Colonic mucosa (tissue), 4 donors: ENCODE results near the gene SH3BP4. TPM values are rescaled to one million over a fixed set of nuclear protein-coding genes. Genes with fewer than 3 reads are reported as not detected.
A peak's percentile ranks its signal among the peaks of the same experiment; 100 is the strongest.

Experiments
- DNase-seq: peaks from one replicate; pipeline ENCODE4 v3.0.0-alpha.2; 2020
- H3K27ac ChIP-seq: fragments of 200-600 bp; one replicate; pipeline ENCODE4 v1.8.0; 2021
- H3K27me3 ChIP-seq: fragments of 200-600 bp; one replicate; pipeline ENCODE4 v1.8.0; 2021
- H3K36me3 ChIP-seq: fragments of 200-600 bp; one replicate; pipeline ENCODE4 v1.8.0; 2021
- H3K4me1 ChIP-seq: fragments of 200-600 bp; one replicate; pipeline ENCODE4 v1.8.0; 2021; ENCODE audit warnings: mild to moderate bottlenecking
- H3K4me3 ChIP-seq: fragments of 200-600 bp; one replicate; pipeline ENCODE4 v1.8.0; 2021
- H3K9ac ChIP-seq, 2 donors: one replicate each; pipeline ENCODE4 v1.7.0; 2013; ENCODE audit warnings: control low read depth in 2 of 2, low read depth in 2 of 2, low read length in 2 of 2
- H3K9me3 ChIP-seq: fragments of 200-600 bp; one replicate; pipeline ENCODE4 v1.8.0; 2021
- intact Hi-C: fragments of 100-400 bp; cut with DNase I; formaldehyde crosslinking; loops from one replicate; pipeline ENCODE4 v1.14.1; 2022
- total RNA-seq, 2 donors: library from RNA; stranded (reverse); fragmentation: NEBNext Ultra II Directional in 1 of 2; extraction: Animal tissue kit (Norgen Biotek cat#: 25700) in 1 of 2; gene quantifications; one replicate each; pipeline ENCODE4 v1.2.1, GENCODE V29; 2021
- TF ChIP-seq, protein P1 (sequence below): fragments of 200-600 bp; IDR thresholded peaks from one replicate; pipeline ENCODE4 v1.8.0; 2022; ENCODE audit warnings: antibody characterized with exemption, mild to moderate bottlenecking
- donor health status: healthy.
- donor health status: DM: no; HTN: no; CAD: no.
- donor health status: DM: no; HTN: no; CAD: no.

SH3BP4 gene
- total RNA-seq, 2 donors from 2014 or later: 29.1 to 44.4 TPM

- no peaks in the 10 kb centered on the region for H3K9me3 ChIP-seq
- no peak overlapping the region for H3K4me3 ChIP-seq
- TF ChIP-seq, protein P1, sequence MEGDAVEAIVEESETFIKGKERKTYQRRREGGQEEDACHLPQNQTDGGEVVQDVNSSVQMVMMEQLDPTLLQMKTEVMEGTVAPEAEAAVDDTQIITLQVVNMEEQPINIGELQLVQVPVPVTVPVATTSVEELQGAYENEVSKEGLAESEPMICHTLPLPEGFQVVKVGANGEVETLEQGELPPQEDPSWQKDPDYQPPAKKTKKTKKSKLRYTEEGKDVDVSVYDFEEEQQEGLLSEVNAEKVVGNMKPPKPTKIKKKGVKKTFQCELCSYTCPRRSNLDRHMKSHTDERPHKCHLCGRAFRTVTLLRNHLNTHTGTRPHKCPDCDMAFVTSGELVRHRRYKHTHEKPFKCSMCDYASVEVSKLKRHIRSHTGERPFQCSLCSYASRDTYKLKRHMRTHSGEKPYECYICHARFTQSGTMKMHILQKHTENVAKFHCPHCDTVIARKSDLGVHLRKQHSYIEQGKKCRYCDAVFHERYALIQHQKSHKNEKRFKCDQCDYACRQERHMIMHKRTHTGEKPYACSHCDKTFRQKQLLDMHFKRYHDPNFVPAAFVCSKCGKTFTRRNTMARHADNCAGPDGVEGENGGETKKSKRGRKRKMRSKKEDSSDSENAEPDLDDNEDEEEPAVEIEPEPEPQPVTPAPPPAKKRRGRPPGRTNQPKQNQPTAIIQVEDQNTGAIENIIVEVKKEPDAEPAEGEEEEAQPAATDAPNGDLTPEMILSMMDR: no peak
- H3K27ac ChIP-seq: peak overlapping the region; percentile 37
- no peaks in the 10 kb centered on the region for H3K27me3 ChIP-seq
- intact Hi-C loops: loop anchor here (5.0 kb wide), 2 partner anchors 100 to 170 kb away; partner anchors contain the start of gene SH3BP4
- no peak overlapping the region for H3K9ac ChIP-seq
- peak; percentile 55 for DNase-seq
- H3K36me3 ChIP-seq: no peaks in the 10 kb centered on the region
- H3K4me1 ChIP-seq: peaks cover 12% of the 10 kb centered on the region
These were observed 100.9 kb downstream of the SH3BP4 start for GRCh38 chr2:235052514-235053354.

DNA sequence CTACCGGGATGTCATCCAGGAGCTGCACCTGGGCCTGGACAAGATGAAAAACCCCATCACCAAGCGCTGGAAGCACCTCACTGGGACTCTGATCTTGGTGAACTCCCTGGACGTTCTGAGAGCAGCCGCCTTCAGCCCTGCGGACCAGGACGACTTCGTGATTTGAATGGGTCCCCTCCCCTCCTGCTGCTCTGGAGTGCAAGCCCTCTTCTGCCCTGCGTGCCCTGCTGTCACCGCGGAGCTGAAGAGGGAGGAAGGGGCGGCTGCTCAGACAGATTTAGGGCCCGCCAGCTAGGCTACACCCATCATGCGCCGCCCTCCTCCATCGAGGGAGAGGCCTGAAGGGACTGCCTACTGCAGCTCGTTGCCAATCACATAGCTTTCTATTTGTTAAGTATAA lies 101.8 kb downstream of the SH3BP4 start:
- Histone ChIP-seq H3K27ac (peak overlapping the region; percentile 37), H3K4me1 (peaks cover 12% of the 10 kb centered on the region), H3K9ac (no peak overlapping the region), H3K36me3 (no peaks in the 10 kb centered on the region), H3K27me3 (no peaks in the 10 kb centered on the region), H3K9me3 (no peaks in the 10 kb centered on the region), H3K4me3 (no peak overlapping the region)
- no peak for DNase-seq
- intact Hi-C loops: loop anchor here (5.0 kb wide), 2 partner anchors 101 to 171 kb away; partner anchors contain the start of gene SH3BP4
- TF ChIP-seq, protein P1: no peak

DNA sequence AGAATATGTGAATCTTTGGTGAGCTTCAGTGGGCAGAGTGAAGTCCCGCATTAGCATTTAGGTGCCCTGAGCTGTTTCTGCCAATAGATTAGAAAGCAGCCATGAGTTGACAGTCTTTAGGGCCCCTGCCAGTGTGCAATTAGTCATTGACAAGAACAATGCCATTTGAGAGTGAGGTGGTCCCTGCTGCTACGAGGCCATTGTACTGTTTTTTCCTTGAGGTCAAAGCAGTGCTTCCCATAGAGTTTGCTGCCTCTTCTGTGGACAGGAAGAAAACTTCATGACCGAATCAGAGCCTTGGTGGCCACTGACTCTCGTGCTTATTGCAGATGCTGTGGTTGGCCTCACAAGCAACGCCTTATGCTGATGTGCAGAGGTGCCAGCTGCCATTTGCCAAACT lies 102.7 kb downstream of the SH3BP4 start:
- TF ChIP-seq, protein P1: no peak
- H3K4me3 ChIP-seq: no peak overlapping the region
- H3K4me1 ChIP-seq: peaks cover 12% of the 10 kb centered on the region
- no peak overlapping the region for H3K9ac ChIP-seq
- intact Hi-C loops: loop anchor here (5.0 kb wide), 2 partner anchors 102 to 172 kb away; partner anchors contain the start of gene SH3BP4
- no peaks in the 10 kb centered on the region for H3K9me3 ChIP-seq
- no peak for DNase-seq
- H3K27me3 ChIP-seq: no peaks in the 10 kb centered on the region
- no peaks in the 10 kb centered on the region for H3K36me3 ChIP-seq
- H3K27ac ChIP-seq: no peak overlapping the region

DNA sequence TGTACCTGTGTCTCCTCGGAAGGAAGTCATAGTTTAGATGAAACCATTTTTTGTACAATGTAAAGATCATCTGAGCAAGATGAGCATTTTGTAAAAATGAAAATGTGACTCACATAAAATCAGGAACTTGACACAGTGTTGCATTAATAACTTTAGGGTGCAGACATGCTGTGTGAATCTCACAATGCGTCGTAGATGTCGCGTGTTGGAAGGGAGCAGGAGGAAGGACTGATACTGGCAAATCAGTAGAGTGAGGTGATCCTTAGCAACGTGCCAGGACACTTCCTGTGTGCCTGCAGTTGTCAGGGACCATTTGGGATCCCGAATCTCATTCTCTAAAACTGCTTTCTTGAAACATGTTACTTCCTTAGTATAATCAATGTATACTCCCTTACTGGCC lies 103.1 kb downstream of the SH3BP4 start:
- H3K4me1 ChIP-seq: peaks cover 12% of the 10 kb centered on the region
- no peak overlapping the region for H3K9ac ChIP-seq
- TF ChIP-seq, protein P1: no peak
- no peaks in the 10 kb centered on the region for H3K27me3 ChIP-seq
- no peaks in the 10 kb centered on the region for H3K9me3 ChIP-seq
- DNase-seq: no peak
- H3K27ac ChIP-seq: no peak overlapping the region
- H3K4me3 ChIP-seq: no peak overlapping the region
- no peaks in the 10 kb centered on the region for H3K36me3 ChIP-seq
- intact Hi-C loops: loop anchor here (5.0 kb wide), 2 partner anchors 103 to 173 kb away; partner anchors contain the start of gene SH3BP4

DNA sequence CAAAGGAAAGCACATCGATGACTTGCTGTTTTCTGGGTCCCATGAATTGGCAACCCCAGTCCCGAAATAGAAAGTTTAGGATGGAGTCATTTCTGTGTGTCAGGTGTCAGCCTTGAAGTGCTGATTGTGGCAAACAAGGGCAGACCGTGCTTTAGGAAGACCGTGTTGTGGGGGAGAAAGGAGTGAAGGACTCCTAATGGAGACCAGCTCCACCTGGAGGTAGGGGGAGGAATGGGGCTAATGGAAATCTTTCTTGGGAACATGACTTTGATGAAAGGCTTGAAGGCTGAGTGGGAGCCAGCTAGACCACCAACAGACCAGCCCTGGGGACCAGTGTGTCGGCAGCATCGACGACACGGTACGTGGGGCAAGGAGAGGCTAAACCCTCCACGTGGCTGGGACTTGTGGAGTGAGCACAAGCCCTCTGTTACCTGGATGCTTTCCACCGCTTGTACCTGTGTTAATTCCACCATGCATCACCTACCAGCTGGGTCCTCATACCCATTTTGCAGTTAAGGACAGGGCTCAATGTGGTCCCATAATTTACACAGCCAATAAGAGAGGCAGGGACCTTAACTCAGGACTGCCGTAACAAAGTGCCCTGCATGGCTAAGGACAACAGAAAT lies 104.2 kb downstream of the SH3BP4 start:
- H3K27ac ChIP-seq: no peak overlapping the region
- H3K27me3 ChIP-seq: no peaks in the 10 kb centered on the region
- H3K4me1 ChIP-seq: peaks cover 7% of the 10 kb centered on the region
- intact Hi-C loops: no loop called here
- no peak overlapping the region for H3K4me3 ChIP-seq
- peak; percentile 43 for DNase-seq
- no peaks in the 10 kb centered on the region for H3K9me3 ChIP-seq
- H3K36me3 ChIP-seq: no peaks in the 10 kb centered on the region
- TF ChIP-seq, protein P1: peak; percentile 46
- H3K9ac ChIP-seq: no peak overlapping the region
